Measurements from ENCODE around the gene NTSR2.

Gene NTSR2

GRCh38 chr2:11621410-11621809, 48.6 kb downstream of the NTSR2 start:
- no peak for DNase-seq

- no peak for DNase-seq
These were observed 51.3 kb downstream of the NTSR2 start for GRCh38 chr2:11618708-11619062.

GRCh38 chr2:11617984-11618707, 51.8 kb downstream of the NTSR2 start:
- DNase-seq, result no peak

- no peak for DNase-seq
These were observed 52.5 kb downstream of the NTSR2 start for GRCh38 chr2:11617527-11617926.

GRCh38 chr2:11616851-11617415, 53.1 kb downstream of the NTSR2 start:
- DNase-seq, result no peak

- DNase-seq, result no peak
These were observed 53.8 kb downstream of the NTSR2 start for GRCh38 chr2:11616097-11616687.

- DNase-seq, result no peak
These were observed 54.8 kb downstream of the NTSR2 start for GRCh38 chr2:11615209-11615608.

GRCh38 chr2:11613297-11613696, 56.7 kb downstream of the NTSR2 start:
- DNase-seq, result no peak

GRCh38 chr2:11612553-11613215, 57.3 kb downstream of the NTSR2 start:
- no peak for DNase-seq

- DNase-seq, result no peak
These were observed 58.7 kb downstream of the NTSR2 start for GRCh38 chr2:11611251-11611650.

- no peak for DNase-seq
These were observed 59.3 kb downstream of the NTSR2 start for GRCh38 chr2:11610624-11611242.

Measured in central memory CD4-positive, alpha-beta T cell (primary cell).